Measurements from ENCODE around the gene FAM135A.

DNA sequence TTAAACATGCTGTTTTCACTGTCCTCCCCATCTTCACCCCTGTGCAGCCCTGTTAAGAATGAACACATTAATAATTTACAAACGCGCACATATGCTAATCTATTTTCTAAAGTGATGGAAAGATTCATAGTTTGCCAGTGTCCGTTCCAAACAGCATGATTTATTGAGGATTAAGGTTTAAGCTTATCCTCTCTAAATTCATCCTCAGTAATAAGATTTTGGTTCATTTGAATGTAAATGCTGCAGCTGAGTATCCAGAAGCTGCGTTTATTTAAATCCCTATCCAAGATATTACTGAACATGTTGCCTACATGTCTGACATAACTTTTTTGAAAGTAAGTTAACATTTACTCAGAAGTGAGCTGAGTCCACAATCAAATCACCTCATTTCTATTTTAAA lies 42.8 kb upstream of the FAM135A start:
- no peak for TF ChIP-seq CTCF (IDR thresholded peaks at IDR 0.05; ENCODE audit: low read length)
- TF ChIP-seq EZH2phosphoT487 (IDR thresholded peaks at IDR 0.05; ENCODE audit: low read length) = no peak
- no peak for TF ChIP-seq EZH2 (optimal IDR thresholded peaks at IDR 0.05; ENCODE audit: low read depth, low read length)
